Measurements from ENCODE around the gene CHURC1.

Gene CHURC1

DNA sequence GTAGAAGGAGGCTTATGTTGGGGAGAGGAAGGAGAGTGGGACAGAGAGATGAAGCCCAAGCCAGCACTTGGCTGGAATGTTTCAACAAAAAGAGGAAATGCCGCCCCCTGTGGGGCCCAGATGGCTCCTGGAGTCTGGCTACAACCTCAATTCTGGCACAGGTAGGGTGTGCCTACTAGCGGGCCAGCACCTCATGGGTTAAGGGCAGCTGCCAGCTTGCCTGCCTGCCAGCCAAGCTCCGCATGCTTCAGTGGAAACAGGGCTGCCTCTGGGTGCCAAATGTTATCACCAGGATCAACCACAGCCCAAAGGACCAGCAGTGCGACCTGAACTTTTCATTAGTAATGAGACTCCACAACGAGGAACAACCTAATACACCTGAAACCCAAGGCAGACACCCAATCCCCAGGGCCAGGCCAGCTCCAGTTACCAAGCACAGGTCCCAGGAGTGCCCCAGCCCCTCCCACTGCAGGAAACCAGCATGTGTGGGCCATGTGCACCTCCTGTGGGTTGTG is 46.6 kb downstream of the CHURC1 start:
- H2BK120ac ChIP-seq (ENCODE audit: low read depth, low read length), result no peak overlapping the region
- H3K9ac ChIP-seq (ENCODE audit: low read length), result no peak overlapping the region
- H2AK5ac ChIP-seq (ENCODE audit: low read length), result no peak overlapping the region
- no peak overlapping the region for H2BK5ac ChIP-seq (ENCODE audit: low read length)
- H3K79me1 ChIP-seq (ENCODE audit: low read length), result peaks cover 22% of the 10 kb centered on the region
- no CpG with 5 or more reads among the region's 5 CpGs for WGBS (ENCODE audit: extremely low coverage, insufficient coverage, low lambda C conversion rate)
- H2BK15ac ChIP-seq (replicated peaks; ENCODE audit: low read depth), result no peak overlapping the region
- H3K4me1 ChIP-seq (ENCODE audit: control insufficient read depth, low read depth, low read length), result peaks cover 11% of the 10 kb centered on the region
- DNase-seq, result peak; percentile 70
- H3K36me3 ChIP-seq (ENCODE audit: control insufficient read depth, insufficient read depth, low read length), result peaks cover 5% of the 10 kb centered on the region
- H3K4me2 ChIP-seq (ENCODE audit: low read length), result no peak overlapping the region
- H4K8ac ChIP-seq (ENCODE audit: low read depth, low read length), result no peak overlapping the region
- H4K5ac ChIP-seq (ENCODE audit: low read length), result no peak overlapping the region
- no peak overlapping the region for H3K27ac ChIP-seq (ENCODE audit: low read depth, low read length)
- no peak overlapping the region for H3K4me3 ChIP-seq (ENCODE audit: low read length)
- H3K4ac ChIP-seq (ENCODE audit: low read depth, low read length), result no peak overlapping the region
- H3K56ac ChIP-seq (ENCODE audit: low read length), result no peak overlapping the region
- H3K23ac ChIP-seq (ENCODE audit: low read length), result no peak overlapping the region
- peaks cover 38% of the 10 kb centered on the region for H3K79me2 ChIP-seq (ENCODE audit: control insufficient read depth, insufficient read depth, low read length)
- no peak overlapping the region for H3K18ac ChIP-seq (ENCODE audit: low read length)
- H3K27me3 ChIP-seq (ENCODE audit: insufficient read depth, low read length, poor library complexity), result no peaks in the 10 kb centered on the region

DNA sequence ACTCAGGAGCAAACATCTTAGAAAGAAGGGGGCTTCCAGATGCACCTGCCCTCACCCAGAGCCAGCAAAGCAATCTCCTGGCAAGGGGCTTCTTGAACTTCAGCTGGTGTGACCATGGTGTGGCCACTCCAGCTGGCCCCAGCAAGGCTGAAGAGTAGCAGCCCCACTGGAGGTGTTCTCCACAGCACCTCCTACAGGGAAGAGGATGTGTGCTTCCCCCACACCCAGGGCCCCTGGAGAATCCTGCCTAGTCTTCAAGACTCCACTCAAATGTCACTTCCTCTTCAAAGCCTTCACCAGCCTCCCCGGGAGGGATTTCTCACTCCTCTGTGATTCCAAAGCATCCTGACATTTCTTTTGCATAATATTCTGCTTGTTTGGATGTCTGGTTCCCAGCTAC is 49.4 kb downstream of the CHURC1 start:
- no CpG with 5 or more reads among the region's 1 CpG for WGBS (ENCODE audit: extremely low coverage, insufficient coverage, low lambda C conversion rate)
- no peak overlapping the region for H3K56ac ChIP-seq (ENCODE audit: low read length)
- H4K8ac ChIP-seq (ENCODE audit: low read depth, low read length), result no peak overlapping the region
- peaks cover 5% of the 10 kb centered on the region for H3K36me3 ChIP-seq (ENCODE audit: control insufficient read depth, insufficient read depth, low read length)
- no peak overlapping the region for H3K18ac ChIP-seq (ENCODE audit: low read length)
- H3K27ac ChIP-seq (ENCODE audit: low read depth, low read length), result no peak overlapping the region
- H4K5ac ChIP-seq (ENCODE audit: low read length), result no peak overlapping the region
- H3K9ac ChIP-seq (ENCODE audit: low read length), result no peak overlapping the region
- peaks cover 14% of the 10 kb centered on the region for H3K4me1 ChIP-seq (ENCODE audit: control insufficient read depth, low read depth, low read length)
- H3K4me3 ChIP-seq (ENCODE audit: low read length), result no peak overlapping the region
- peaks cover 58% of the 10 kb centered on the region for H3K79me2 ChIP-seq (ENCODE audit: control insufficient read depth, insufficient read depth, low read length)
- H3K27me3 ChIP-seq (ENCODE audit: insufficient read depth, low read length, poor library complexity), result no peaks in the 10 kb centered on the region
- H2BK120ac ChIP-seq (ENCODE audit: low read depth, low read length), result no peak overlapping the region
- H3K4me2 ChIP-seq (ENCODE audit: low read length), result no peak overlapping the region
- no peak overlapping the region for H2AK5ac ChIP-seq (ENCODE audit: low read length)
- H3K23ac ChIP-seq (ENCODE audit: low read length), result no peak overlapping the region
- no peak for DNase-seq
- H3K79me1 ChIP-seq (ENCODE audit: low read length), result peaks cover 31% of the 10 kb centered on the region
- H2BK15ac ChIP-seq (replicated peaks; ENCODE audit: low read depth), result no peak overlapping the region
- no peak overlapping the region for H3K4ac ChIP-seq (ENCODE audit: low read depth, low read length)
- no peak overlapping the region for H2BK5ac ChIP-seq (ENCODE audit: low read length)

DNA sequence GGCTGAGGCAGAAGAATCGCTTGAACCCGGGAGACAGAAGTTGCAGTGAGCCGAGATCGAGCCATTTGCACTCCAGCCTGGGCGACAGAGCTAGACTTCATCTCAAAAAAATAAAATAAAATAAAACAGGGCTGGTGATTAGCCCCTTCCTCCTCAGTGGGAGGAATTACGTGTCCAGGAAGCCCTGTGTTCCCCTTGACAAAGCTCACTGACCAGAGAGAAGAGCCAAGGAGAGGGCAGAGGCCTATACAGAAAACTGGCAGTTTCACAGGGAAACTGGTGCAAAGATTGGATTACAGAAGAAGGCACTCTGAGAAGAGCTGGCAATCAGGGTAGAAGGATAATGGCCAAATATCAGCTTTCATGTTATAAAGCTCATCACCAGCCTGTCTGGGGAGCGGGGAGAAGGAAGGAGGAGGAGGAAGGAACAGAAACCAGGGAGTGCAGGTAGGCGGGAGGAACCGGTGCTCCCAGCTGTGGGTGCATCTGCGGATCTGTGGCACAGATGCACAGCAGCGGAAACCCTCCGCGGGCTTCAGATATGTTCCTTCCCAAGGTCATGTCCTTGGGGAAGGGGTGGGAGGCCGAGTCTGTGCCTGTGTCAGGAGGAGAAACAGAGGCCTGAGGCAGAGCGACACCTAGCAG is 51.2 kb downstream of the CHURC1 start:
- no CpG with 5 or more reads among the region's 15 CpGs for WGBS (ENCODE audit: extremely low coverage, insufficient coverage, low lambda C conversion rate)
- no peak for DNase-seq
- H3K79me1 ChIP-seq (ENCODE audit: low read length), result peaks cover 28% of the 10 kb centered on the region

GRCh38 chr14:64966976-64967375 is 52.7 kb downstream of the CHURC1 start:
- peak overlapping the region; percentile 32 for H3K56ac ChIP-seq (ENCODE audit: low read length)
- H4K5ac ChIP-seq (ENCODE audit: low read length), result no peak overlapping the region
- H3K4me3 ChIP-seq (ENCODE audit: low read length), result no peak overlapping the region
- H3K4me2 ChIP-seq (ENCODE audit: low read length), result no peak overlapping the region
- no peak overlapping the region for H3K18ac ChIP-seq (ENCODE audit: low read length)
- peaks cover 24% of the 10 kb centered on the region for H3K4me1 ChIP-seq (ENCODE audit: control insufficient read depth, low read depth, low read length)
- peaks cover 30% of the 10 kb centered on the region for H3K79me1 ChIP-seq (ENCODE audit: low read length)
- peak; percentile 75 for DNase-seq
- peak overlapping the region; percentile 18 for H3K27ac ChIP-seq (ENCODE audit: low read depth, low read length)
- H3K4ac ChIP-seq (ENCODE audit: low read depth, low read length), result no peak overlapping the region
- H3K9ac ChIP-seq (ENCODE audit: low read length), result no peak overlapping the region
- no peak overlapping the region for H2BK120ac ChIP-seq (ENCODE audit: low read depth, low read length)
- H3K27me3 ChIP-seq (ENCODE audit: insufficient read depth, low read length, poor library complexity), result no peaks in the 10 kb centered on the region
- no peak overlapping the region for H2BK15ac ChIP-seq (replicated peaks; ENCODE audit: low read depth)
- peaks cover 5% of the 10 kb centered on the region for H3K36me3 ChIP-seq (ENCODE audit: control insufficient read depth, insufficient read depth, low read length)
- WGBS (ENCODE audit: extremely low coverage, insufficient coverage, low lambda C conversion rate), result no CpG with 5 or more reads among the region's 2 CpGs
- no peak overlapping the region for H4K8ac ChIP-seq (ENCODE audit: low read depth, low read length)
- no peak overlapping the region for H2BK5ac ChIP-seq (ENCODE audit: low read length)
- peaks cover 62% of the 10 kb centered on the region for H3K79me2 ChIP-seq (ENCODE audit: control insufficient read depth, insufficient read depth, low read length)
- no peak overlapping the region for H3K23ac ChIP-seq (ENCODE audit: low read length)
- H2AK5ac ChIP-seq (ENCODE audit: low read length), result no peak overlapping the region

More for the DNA sequence above, 51.2 kb downstream of the CHURC1 start:
- Histone ChIP-seq H2BK15ac (replicated peaks; ENCODE audit: low read depth) (no peak overlapping the region), H3K27me3 (ENCODE audit: insufficient read depth, low read length, poor library complexity) (no peaks in the 10 kb centered on the region), H4K5ac (ENCODE audit: low read length) (no peak overlapping the region), H3K18ac (ENCODE audit: low read length) (no peak overlapping the region), H3K27ac (ENCODE audit: low read depth, low read length) (no peak overlapping the region), H4K8ac (ENCODE audit: low read depth, low read length) (no peak overlapping the region), H2BK5ac (ENCODE audit: low read length) (no peak overlapping the region), H2AK5ac (ENCODE audit: low read length) (no peak overlapping the region), H3K4me3 (ENCODE audit: low read length) (no peak overlapping the region), H3K23ac (ENCODE audit: low read length) (no peak overlapping the region), H3K79me2 (ENCODE audit: control insufficient read depth, insufficient read depth, low read length) (peaks cover 57% of the 10 kb centered on the region), H3K4ac (ENCODE audit: low read depth, low read length) (no peak overlapping the region), H3K4me2 (ENCODE audit: low read length) (no peak overlapping the region), H3K4me1 (ENCODE audit: control insufficient read depth, low read depth, low read length) (peaks cover 26% of the 10 kb centered on the region), H3K56ac (ENCODE audit: low read length) (no peak overlapping the region), H2BK120ac (ENCODE audit: low read depth, low read length) (no peak overlapping the region), H3K9ac (ENCODE audit: low read length) (no peak overlapping the region), H3K36me3 (ENCODE audit: control insufficient read depth, insufficient read depth, low read length) (peaks cover 5% of the 10 kb centered on the region)

DNA sequence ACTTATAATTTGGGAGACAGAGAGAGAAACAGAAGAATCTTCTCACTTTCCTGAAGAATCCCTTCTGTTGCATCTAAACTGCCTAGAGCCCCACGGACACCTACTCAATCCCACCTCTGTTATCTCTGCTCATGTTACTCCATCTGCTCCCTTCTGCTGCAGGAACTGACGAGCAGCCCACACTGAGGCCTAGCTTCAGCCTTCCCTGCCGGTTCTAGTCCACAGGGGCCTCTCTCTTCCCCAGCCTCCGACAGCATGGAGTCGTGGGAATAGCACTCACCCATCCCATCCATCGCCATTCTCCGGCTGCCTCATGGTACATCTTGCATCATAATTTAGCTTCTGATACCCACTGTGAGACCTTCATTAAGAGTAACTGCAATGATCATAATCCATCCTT is 53.9 kb downstream of the CHURC1 start:
- Histone ChIP-seq H4K8ac (ENCODE audit: low read depth, low read length) (no peak overlapping the region), H3K56ac (ENCODE audit: low read length) (peak overlapping the region; percentile 2), H3K23ac (ENCODE audit: low read length) (no peak overlapping the region), H3K4me2 (ENCODE audit: low read length) (no peak overlapping the region), H2BK5ac (ENCODE audit: low read length) (no peak overlapping the region), H3K4ac (ENCODE audit: low read depth, low read length) (no peak overlapping the region), H3K36me3 (ENCODE audit: control insufficient read depth, insufficient read depth, low read length) (peaks cover 1% of the 10 kb centered on the region), H3K4me1 (ENCODE audit: control insufficient read depth, low read depth, low read length) (peaks cover 24% of the 10 kb centered on the region), H3K27me3 (ENCODE audit: insufficient read depth, low read length, poor library complexity) (no peaks in the 10 kb centered on the region), H3K79me1 (ENCODE audit: low read length) (peaks cover 27% of the 10 kb centered on the region), H3K79me2 (ENCODE audit: control insufficient read depth, insufficient read depth, low read length) (peaks cover 54% of the 10 kb centered on the region), H2BK120ac (ENCODE audit: low read depth, low read length) (no peak overlapping the region), H3K9ac (ENCODE audit: low read length) (no peak overlapping the region), H3K4me3 (ENCODE audit: low read length) (no peak overlapping the region), H4K5ac (ENCODE audit: low read length) (no peak overlapping the region), H2AK5ac (ENCODE audit: low read length) (no peak overlapping the region), H3K27ac (ENCODE audit: low read depth, low read length) (no peak overlapping the region), H3K18ac (ENCODE audit: low read length) (no peak overlapping the region), H2BK15ac (replicated peaks; ENCODE audit: low read depth) (no peak overlapping the region)
- WGBS (ENCODE audit: extremely low coverage, insufficient coverage, low lambda C conversion rate), result no CpG with 5 or more reads among the region's 7 CpGs
- DNase-seq, result no peak

DNA sequence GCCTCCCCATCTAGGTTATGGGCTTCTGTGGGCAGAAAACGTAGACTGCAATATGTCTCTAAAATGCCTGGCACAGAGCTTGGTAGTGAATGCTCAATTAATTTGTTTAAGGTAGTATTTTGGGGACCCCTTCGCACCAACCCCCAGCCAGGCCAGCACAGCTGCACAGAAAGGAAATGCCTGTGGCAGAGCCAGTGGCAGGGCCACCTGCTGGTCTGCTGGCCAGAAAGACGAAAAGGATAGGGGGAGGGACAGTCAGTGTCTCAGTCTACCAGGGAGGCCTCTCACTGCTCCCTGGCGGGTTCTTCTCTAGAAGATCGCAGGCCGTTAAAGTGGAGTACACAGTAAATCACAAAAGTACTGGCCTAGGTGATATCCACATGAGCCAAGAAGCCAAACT is 54.4 kb downstream of the CHURC1 start:
- WGBS (ENCODE audit: extremely low coverage, insufficient coverage, low lambda C conversion rate), result no CpG with 5 or more reads among the region's 6 CpGs
- DNase-seq, result no peak
- H3K56ac ChIP-seq (ENCODE audit: low read length), result no peak overlapping the region
- H3K79me1 ChIP-seq (ENCODE audit: low read length), result peaks cover 23% of the 10 kb centered on the region
- H3K18ac ChIP-seq (ENCODE audit: low read length), result no peak overlapping the region
- H3K4me3 ChIP-seq (ENCODE audit: low read length), result no peak overlapping the region
- no peaks in the 10 kb centered on the region for H3K36me3 ChIP-seq (ENCODE audit: control insufficient read depth, insufficient read depth, low read length)
- no peak overlapping the region for H4K8ac ChIP-seq (ENCODE audit: low read depth, low read length)
- no peak overlapping the region for H2BK5ac ChIP-seq (ENCODE audit: low read length)
- H3K23ac ChIP-seq (ENCODE audit: low read length), result no peak overlapping the region
- H3K27ac ChIP-seq (ENCODE audit: low read depth, low read length), result no peak overlapping the region
- H3K79me2 ChIP-seq (ENCODE audit: control insufficient read depth, insufficient read depth, low read length), result peaks cover 50% of the 10 kb centered on the region
- H4K5ac ChIP-seq (ENCODE audit: low read length), result no peak overlapping the region
- H2AK5ac ChIP-seq (ENCODE audit: low read length), result no peak overlapping the region
- no peak overlapping the region for H2BK15ac ChIP-seq (replicated peaks; ENCODE audit: low read depth)
- H3K27me3 ChIP-seq (ENCODE audit: insufficient read depth, low read length, poor library complexity), result no peaks in the 10 kb centered on the region
- peaks cover 24% of the 10 kb centered on the region for H3K4me1 ChIP-seq (ENCODE audit: control insufficient read depth, low read depth, low read length)
- peak overlapping the region; percentile 44 for H3K9ac ChIP-seq (ENCODE audit: low read length)
- H3K4me2 ChIP-seq (ENCODE audit: low read length), result peak overlapping the region; percentile 13
- no peak overlapping the region for H2BK120ac ChIP-seq (ENCODE audit: low read depth, low read length)
- no peak overlapping the region for H3K4ac ChIP-seq (ENCODE audit: low read depth, low read length)

All from mesendoderm (in vitro differentiated cells).